HG02870 (cell line): Measurements from ENCODE around the gene KCNG1.

Source experiments
- ATAC-seq: cut with Tn5 transposase; IDR thresholded peaks from one replicate; pipeline ENCODE4 v1.9.1; 2021; ENCODE audit warnings: mild to moderate bottlenecking, moderate library complexity; ENCODE audit not compliant: unreplicated experiment

Gene KCNG1

DNA sequence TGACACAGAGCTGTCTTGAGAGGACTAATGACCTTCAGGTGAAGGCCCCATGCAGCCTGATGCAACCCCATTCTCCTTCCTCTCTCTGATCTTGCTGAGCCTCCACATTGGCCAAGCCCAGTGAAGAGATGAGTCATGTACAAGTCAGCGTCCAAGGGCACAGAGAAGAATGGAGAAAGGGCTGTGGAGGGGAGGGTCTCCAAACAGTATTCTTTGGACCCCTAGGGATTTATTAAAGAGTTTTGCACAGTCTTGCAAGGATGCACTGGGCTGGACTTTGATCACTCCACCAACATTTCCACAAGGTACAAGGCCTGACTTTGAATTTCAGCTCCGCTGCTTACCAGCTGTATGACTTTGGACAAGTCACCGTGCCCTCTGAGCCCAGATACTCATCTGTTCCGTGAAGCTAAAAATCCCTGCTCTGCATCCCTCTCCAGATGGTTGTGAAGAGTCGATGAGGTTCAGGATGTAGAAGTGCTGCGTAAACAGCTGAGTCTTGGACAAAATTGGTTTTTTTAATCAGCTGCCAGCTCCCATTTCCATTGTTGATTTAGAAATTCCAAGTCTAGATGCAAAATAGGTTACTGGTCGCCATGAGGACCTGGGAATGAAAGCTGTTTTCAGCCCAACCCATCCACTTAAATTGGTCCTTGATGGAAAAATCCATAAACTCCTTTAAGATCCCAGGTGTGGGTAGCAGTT, 14.1 kb upstream of the KCNG1 start:
- ATAC-seq: no peak

DNA sequence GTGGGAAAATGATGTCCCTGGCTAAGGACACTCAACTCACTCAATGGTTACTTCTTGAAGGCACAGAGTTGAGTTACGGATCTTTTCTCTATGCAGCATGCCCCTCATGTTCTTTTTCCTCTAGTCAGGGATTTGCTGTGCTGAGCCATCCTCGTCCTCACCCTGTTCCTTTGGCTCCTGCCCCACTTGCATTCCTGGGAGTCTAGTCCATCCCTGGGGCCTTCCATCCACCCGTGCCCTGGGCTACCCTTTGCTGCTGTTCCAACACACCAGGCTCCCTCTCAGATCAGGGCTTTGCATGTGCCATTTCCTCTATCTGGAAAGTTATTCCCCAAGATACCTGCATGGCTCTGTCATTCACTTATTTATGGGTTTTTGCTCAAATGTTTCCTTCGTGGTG, 13.3 kb upstream of the KCNG1 start:
- no peak for ATAC-seq

DNA sequence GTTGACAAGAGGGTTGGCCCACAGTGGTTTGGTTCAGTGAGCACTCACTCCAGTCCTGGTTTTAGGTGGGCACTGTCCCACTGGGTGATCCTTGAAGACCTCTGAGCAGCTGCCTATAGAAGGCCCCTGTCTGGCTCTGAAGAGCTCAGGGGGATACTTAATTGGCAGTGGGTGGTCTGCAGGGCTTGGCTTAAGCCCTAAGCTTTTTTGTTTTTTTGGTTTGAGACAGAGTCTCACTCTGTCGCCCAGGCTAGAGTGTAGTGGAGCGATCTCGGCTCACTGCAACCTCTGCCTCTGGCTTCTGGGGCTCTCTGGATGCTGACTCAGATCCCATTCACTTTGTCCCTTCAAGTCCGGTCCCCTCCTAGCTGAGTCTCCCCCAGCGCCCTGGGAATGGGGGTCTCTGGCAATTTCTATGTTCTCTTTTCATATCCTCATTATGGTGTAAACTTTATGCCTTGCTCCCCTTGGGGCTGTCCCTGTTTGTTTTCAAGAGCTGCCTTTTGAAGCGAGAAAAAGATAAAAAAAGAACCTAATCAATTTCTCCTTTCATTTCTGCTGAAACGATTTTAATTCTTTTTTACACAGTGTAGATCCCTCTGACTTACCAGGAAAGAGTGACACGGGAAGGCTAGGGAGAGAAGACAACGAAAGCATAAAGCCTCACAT, 12.2 kb upstream of the KCNG1 start:
- no peak for ATAC-seq

DNA sequence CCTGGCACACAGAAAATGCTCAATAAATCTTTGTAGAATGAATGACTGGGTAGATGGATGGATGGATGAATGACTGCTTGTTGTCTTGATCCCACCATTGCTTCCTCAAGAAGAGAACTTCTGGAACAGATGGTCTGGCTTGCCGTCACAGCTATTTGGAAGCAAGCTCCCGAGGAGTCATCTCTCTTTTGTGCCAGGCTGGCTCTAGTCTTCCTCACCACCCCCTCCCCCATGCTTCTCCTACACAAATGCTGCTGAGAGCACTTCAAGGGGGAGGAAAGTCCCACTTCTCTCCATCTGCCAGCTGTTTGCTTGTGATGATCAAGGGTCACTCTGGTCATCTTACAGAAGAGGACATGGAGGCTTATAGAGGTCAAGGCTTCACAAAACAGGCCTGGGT, 11.6 kb upstream of the KCNG1 start:
- ATAC-seq: no peak

- ATAC-seq: no peak
Observed at GRCh38 chr20:51029963-51030920, 7.3 kb upstream of the KCNG1 start.

DNA sequence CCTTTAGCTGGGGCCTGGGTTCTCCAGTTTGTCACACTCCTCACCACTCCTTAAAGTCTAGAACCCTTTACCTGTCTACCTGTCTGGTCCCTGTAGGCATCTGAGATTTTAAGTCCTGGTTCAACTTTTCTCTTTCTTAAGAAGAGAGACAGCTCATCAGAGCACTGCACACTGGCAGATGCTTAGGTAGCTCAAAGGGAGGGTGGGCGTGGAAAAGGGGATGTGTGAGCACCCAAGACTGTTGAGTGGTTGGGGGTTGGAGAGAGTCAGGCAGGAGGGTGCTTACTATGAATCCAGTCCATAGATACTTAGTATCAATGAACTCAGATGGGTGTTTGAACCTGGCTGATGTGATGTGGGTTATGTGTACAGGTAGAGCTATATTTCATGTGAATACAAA, 6.6 kb upstream of the KCNG1 start:
- no peak for ATAC-seq

DNA sequence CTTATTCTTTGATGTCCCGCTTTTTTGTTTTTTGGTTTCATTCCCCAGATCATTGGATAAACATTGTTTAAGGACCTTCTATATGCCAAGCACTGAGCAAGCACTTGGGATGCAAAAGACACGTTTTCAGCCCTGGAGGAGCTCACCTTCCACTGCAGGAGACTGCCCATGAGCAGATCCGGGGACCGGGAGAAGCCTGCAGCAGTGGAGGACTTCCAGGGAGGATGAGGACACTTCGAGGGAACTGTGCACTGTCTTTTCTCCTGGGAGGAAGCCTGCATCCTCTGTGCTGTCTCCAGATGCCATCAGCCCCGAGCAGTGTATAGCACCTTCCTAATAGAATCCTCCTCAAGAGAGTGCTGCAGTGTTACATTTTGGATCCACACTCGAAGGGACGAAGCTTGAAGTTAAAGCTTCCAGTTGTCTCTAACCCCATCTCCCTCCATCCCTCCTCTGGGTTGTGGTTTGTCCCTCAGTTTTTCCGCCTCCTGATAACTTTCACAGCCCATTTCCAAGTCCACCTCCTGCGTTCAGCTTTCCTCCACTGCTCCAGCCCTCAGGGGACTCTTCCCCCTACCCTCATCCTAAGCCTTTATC, 5.8 kb upstream of the KCNG1 start:
- ATAC-seq: no peak

DNA sequence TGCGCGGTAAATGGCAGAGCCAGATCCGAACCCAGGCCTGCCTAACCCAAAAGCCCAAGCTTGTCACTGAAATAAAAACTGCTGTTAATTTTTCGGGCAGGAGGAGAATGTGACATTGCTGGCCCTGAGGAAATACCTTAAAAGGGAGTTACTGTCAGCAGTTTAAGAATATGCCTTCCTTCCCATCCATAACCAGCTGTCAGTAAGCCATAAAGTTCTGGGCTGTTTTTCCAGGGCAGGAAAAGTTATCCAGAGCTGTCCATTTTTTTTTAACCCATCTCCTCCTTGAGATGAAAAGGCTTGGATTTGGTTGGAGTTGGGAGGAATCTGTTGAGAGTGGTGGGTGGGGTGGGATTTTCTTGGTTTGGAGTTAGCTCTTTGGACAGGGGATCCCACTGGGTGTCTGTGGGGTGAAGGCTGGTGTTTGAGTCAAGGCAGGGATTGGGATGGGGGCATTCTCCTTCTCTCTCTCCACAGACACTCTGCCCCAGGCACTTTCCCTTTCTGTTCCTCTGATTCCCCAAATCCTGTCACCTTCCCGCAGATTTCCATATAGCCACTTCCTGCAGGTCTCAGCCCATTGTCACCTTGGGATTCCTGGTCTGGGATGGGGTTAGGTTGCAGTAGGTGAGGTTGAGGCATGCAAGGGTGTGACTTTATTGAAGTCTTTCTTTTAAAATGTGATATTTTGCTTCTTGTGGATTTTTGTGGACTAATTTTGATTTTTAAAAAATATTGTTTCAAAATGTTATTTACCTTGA, 4.3 kb upstream of the KCNG1 start:
- no peak for ATAC-seq

DNA sequence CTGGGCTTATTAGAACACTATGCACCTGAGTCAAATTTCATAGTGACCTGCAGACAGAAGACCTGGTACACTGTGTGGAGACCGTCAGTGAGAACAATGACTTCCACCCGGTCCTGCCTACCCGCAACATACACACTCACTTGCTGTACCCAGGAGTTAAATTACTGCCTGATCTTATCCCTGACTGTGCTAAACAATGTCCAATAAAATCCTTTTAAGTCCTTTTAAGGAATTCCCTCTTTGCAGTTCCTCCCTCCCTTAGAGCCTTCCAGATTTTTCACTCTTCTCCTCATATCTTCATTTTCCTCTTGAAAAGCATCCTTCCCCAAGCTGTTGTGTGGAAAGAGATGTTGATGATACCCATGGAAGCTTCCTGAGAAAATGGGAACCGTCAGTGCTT, 3.4 kb upstream of the KCNG1 start:
- ATAC-seq: no peak

DNA sequence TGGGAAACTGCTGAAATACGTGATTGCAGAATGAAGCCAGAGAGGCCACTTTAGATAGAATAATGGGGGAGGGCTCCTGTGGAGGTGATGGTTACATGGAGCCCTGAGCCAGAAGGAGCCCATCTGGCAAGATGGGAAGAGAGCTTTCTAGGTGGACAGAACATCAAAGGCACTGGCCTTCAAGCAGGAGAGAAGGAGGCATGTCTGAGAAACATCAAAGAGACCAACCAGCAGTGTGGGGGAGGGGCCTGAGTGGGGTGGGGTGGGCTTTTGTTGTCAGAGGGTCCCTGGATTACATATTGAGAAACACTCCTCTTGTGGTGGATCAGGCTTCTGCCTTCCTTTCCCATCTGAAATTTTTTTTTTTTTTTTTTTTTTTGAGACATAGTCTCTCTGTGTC, 1.9 kb upstream of the KCNG1 start:
- no peak for ATAC-seq

DNA sequence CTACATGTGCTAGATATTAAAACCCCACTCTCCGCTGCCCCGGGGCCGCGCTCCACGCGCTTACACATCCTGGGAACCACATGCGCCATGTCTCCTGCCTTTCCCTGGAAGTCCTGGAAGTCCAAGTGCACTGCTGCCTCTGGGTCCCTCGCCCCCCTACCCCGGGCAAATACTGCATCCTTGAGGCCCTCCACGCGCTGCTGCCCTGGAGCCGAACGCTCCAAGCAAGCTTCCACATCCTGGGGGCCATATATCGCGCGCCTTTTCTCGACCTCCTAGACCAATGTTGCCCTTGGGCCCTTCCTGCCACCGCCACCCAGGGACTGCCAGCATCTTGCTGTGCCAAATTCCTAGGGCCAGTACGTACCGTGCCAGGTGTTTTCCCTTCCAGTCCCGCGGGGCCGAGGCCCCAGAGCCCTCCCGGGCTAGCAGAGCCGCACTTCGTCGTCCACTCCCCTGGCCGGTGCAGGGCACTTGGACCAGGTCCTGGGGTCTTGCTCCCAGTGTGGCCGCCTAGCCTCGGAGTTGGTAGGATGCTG, 779 bp upstream of the KCNG1 start:
- ATAC-seq: no peak

DNA sequence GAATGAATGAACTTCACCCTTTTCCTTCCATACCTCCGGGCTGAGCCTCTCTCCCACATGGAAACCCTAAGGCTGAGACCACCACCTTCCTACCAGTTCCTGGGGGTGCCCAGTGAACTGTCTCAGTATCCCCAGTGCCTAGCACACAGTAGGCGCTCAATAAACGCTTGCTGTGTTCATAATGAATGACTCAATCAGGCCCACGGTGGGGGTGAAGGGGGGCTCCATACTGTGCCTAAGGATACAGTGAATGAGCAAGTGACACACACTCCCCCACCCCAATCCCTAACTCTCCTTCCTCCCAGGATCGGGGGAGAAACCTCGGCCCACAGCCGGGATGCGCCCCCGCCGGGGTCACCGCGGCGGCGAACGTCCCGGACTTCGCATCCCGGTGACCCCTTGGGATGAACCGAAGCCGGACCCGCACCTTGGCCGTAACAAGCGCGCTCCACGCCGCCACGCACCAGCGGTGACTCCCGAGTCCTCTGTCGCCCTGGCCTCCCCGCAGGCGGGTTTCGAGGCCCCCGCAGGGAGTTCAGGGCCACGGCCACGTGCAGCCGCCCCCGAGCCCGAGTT, 592 bp downstream of the KCNG1 start:
- ATAC-seq: no peak

GRCh38 chr20:51021067-51022025, 1.6 kb downstream of the KCNG1 start:
- no peak for ATAC-seq

GRCh38 chr20:51020657-51021056, 2.2 kb downstream of the KCNG1 start:
- ATAC-seq: no peak

DNA sequence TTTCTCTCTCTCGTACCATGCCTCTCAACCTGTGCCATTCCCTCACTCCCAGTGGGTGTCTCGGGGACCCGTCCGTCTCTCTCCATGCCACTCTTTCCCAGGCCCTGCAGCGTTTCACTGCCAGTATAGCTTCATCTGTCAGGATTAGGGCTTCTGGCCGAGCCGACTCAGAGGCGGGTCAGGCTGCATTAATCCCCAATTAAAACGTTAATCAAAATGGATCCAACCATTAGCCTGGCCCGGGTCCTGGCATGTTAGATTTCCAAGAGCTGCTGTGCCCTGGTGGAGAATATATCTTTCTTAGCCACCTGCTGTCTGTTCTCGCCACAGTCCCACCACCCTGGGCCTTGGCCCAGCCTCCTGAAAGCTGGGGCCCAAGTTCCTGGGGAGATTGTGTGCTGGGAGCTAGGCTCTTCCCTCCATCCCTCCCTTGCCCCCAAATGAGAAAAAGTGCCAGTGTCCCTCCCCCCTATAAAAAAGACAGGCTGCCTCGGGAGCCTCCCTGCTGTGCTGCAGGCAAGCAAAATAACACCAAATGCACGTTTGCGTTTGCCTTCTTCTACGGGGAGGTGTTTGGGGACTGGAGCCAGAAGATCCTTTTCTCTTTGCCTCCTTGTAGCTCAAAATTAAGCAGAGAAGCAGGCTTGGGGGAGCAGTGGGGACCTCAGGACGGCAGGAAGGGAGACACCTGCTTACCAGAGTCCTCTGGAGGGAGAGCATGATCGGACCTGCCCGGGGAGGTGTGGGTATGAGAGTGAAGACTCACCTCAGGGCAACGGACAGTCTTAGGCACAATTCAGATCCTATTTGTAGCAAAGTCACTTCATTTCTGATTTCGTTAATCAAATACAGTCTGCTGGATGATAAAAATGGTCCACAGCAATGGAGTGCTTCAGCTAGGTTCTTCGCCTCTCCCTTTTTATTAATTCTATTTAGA, 3.0 kb downstream of the KCNG1 start:
- ATAC-seq: no peak

GRCh38 chr20:51017251-51017650, 5.7 kb downstream of the KCNG1 start:
- no peak for ATAC-seq

DNA sequence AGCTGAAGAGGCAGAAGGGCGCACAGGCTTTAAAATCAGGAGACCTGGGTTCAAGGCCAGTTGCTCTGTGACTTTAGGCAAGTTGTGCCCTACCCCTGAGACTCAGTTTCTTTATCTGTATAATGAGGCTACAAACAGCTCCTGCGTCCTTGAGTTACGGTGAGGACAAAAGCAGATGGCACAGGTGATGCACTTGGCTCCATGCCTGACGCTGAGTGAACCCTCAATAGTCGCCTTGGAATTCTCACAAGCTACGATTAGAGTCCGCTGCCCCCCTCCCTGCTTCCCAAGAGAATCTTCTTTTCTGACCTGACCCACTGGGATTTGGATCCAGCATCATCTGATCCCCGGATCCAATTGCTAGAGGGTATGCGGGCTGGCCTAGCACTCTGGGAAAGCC, 6.4 kb downstream of the KCNG1 start:
- ATAC-seq: no peak
